A549 (cell line): ENCODE results near the gene ZNF385D. TPM values are rescaled to one million over a fixed set of nuclear protein-coding genes. Genes with fewer than 3 reads are reported as not detected.

ENCODE experiments used
- ATAC-seq, 2 experiments: fragments of 200-7000 bp in 1 of 2; fragments of >200 bp in 1 of 2; cut with Nextera tagmentation in 1 of 2; cut with Tn5 transposase in 1 of 2; 3 replicates each; pipeline versions ENCODE4 v1.8.0 to v1.9.1; 2018 to 2020; ENCODE audit warnings: mild to moderate bottlenecking in 1 of 2, moderate library complexity in 1 of 2
- CTCF ChIA-PET: fragments of 300-600 bp; sonication (Branson Sonifier 250); formaldehyde crosslinking; extraction: SDS; loops from one replicate; lab custom pipeline; 2021; ENCODE audit warnings: antibody characterized with exemption, inconsistent platforms; lab: Yijun Ruan, JAX
- POLR2A ChIA-PET: fragments of 350-600 bp; formaldehyde crosslinking; extraction: SDS; loops from one replicate; lab custom pipeline; 2021; ENCODE audit warnings: antibody characterized with exemption, inconsistent platforms; lab: Yijun Ruan, JAX
- DNase-seq, 2 experiments: peaks; one replicate each; pipeline versions ENCODE4 v3.0.0 to v3.0.0-alpha.2; 2011 to 2016; ENCODE audit warnings: low read depth in 1 of 2, low spot score in 1 of 2
- FAIRE-seq: peaks from 2 replicates; lab custom pipeline; 2011; peaks lifted over from hg19 to GRCh38; lab: Jason Lieb, UNC
- H3K27ac ChIP-seq, 2 experiments: fragments of >200 bp; sonication (Bioruptor Twin); formaldehyde crosslinking; 3 replicates each; pipeline ENCODE4 v1.5.1; 2016 to 2017
- H3K4me1 ChIP-seq: fragments of >200 bp; sonication (Bioruptor Twin); formaldehyde crosslinking; 3 replicates; pipeline ENCODE4 v1.6.1; 2016
- H3K4me2 ChIP-seq: fragments of >200 bp; sonication (Bioruptor Twin); formaldehyde crosslinking; 3 replicates; pipeline ENCODE4 v1.6.1; 2016
- H3K4me3 ChIP-seq: fragments of >200 bp; sonication (Bioruptor Twin); formaldehyde crosslinking; 3 replicates; pipeline ENCODE4 v1.5.1; 2016
- H3K9me3 ChIP-seq: fragments of >200 bp; sonication (Bioruptor Twin); formaldehyde crosslinking; 3 replicates; pipeline ENCODE4 v1.6.1; 2016
- BHLHE40 ChIP-seq: IDR thresholded peaks from 2 replicates; pipeline ENCODE4 v1.6.1; 2012; ENCODE audit warnings: low read depth, low read length, inconsistent platforms
- CBX8 ChIP-seq: fragments of 200-600 bp; sonication (generic); IDR thresholded peaks from 2 replicates; pipeline ENCODE4 v1.6.1; 2016
- CEBPB ChIP-seq, 2 experiments: fragments of >200 bp in 1 of 2; sonication (Bioruptor Twin) in 1 of 2; formaldehyde crosslinking in 1 of 2; IDR thresholded peaks; 2 replicates each; pipeline ENCODE4 v1.6.1; 2012 to 2016
- EHMT2 ChIP-seq: fragments of 200-600 bp; sonication (generic); IDR thresholded peaks from 2 replicates; pipeline ENCODE4 v1.6.1; 2016; ENCODE audit warnings: antibody characterized with exemption, low read depth, mild to moderate bottlenecking, moderate library complexity
- FOSB ChIP-seq: fragments of 250-450 bp; sonication (Bioruptor Pico); IDR thresholded peaks from 2 replicates; pipeline ENCODE4 v1.5.0; 2020; ENCODE audit warnings: mild to moderate bottlenecking, moderate library complexity
- FOXS1 ChIP-seq: fragments of 250-450 bp; sonication (Bioruptor Pico); IDR thresholded peaks from 2 replicates; pipeline ENCODE4 v1.5.0; 2020; ENCODE audit warnings: mild to moderate bottlenecking, moderate library complexity
- HDAC2 ChIP-seq: fragments of 200-600 bp; sonication (generic); IDR thresholded peaks from 2 replicates; pipeline ENCODE4 v1.6.1; 2016
- HOXB13 ChIP-seq: fragments of 250-450 bp; sonication (Bioruptor Pico); IDR thresholded peaks from 2 replicates; pipeline ENCODE4 v1.5.0; 2020; ENCODE audit warnings: low read depth, mild to moderate bottlenecking, moderate library complexity
- HOXB5 ChIP-seq: fragments of 250-450 bp; sonication (Bioruptor Pico); IDR thresholded peaks from 2 replicates; pipeline ENCODE4 v1.5.0; 2020; ENCODE audit warnings: mild to moderate bottlenecking, moderate library complexity
- JUN ChIP-seq, 2 experiments: fragments of >200 bp; sonication (Bioruptor Twin); formaldehyde crosslinking; IDR thresholded peaks; 2 replicates in 1 of 2; 3 replicates in 1 of 2; pipeline ENCODE4 v1.6.1; 2016 to 2017
- KDM5A ChIP-seq: fragments of 200-600 bp; sonication (generic); IDR thresholded peaks from 2 replicates; pipeline ENCODE4 v1.6.1; 2016; ENCODE audit warnings: antibody characterized with exemption, mild to moderate bottlenecking
- MAFK ChIP-seq: fragments of 450-650 bp; IDR thresholded peaks from 2 replicates; pipeline ENCODE4 v1.6.1; 2014; ENCODE audit not compliant: partially characterized antibody
- MYC ChIP-seq: IDR thresholded peaks from 2 replicates; pipeline ENCODE4 v1.6.1; 2012; ENCODE audit warnings: mild to moderate bottlenecking, inconsistent platforms, low read length, improper control_type of control experiment, borderline replicate concordance
- NPAS2 ChIP-seq: fragments of 250-450 bp; sonication (Bioruptor Pico); IDR thresholded peaks from 2 replicates; pipeline ENCODE4 v1.8.0; 2022; ENCODE audit warnings: mild to moderate bottlenecking, moderate library complexity, borderline replicate concordance
- PHF8 ChIP-seq: fragments of 200-600 bp; sonication (generic); IDR thresholded peaks from 2 replicates; pipeline ENCODE4 v1.6.1; 2016; ENCODE audit warnings: low read depth, mild to moderate bottlenecking, antibody characterized with exemption, moderate library complexity, borderline replicate concordance
- POLR2AphosphoS2 ChIP-seq: conservative IDR thresholded peaks from 2 replicates; pipeline ENCODE4 v1.6.1; 2012; ENCODE audit warnings: low read length, improper control_type of control experiment, inconsistent platforms
- RAD21 ChIP-seq, 2 experiments: fragments of >200 bp in 1 of 2; sonication (Bioruptor Twin) in 1 of 2; formaldehyde crosslinking in 1 of 2; IDR thresholded peaks in 1 of 2; conservative IDR thresholded peaks in 1 of 2; 2 replicates in 1 of 2; 3 replicates in 1 of 2; pipeline ENCODE4 v1.6.1; 2012 to 2018; ENCODE audit warnings: inconsistent platforms in 1 of 2
- RCOR1 ChIP-seq: fragments of 150-350 bp; IDR thresholded peaks from 2 replicates; pipeline ENCODE4 v1.6.1; 2014; ENCODE audit warnings: antibody characterized with exemption, low read length, low read depth
- RFX5 ChIP-seq: fragments of 450-650 bp; IDR thresholded peaks from 2 replicates; pipeline ENCODE4 v1.7.1; 2014; ENCODE audit warnings: antibody characterized with exemption, mild to moderate bottlenecking, moderate library complexity
- RNF2 ChIP-seq: fragments of 200-600 bp; sonication (generic); IDR thresholded peaks from 2 replicates; pipeline ENCODE4 v1.6.1; 2016; ENCODE audit warnings: low read depth, mild to moderate bottlenecking, antibody characterized with exemption, moderate library complexity, borderline replicate concordance
- SMC3 ChIP-seq: fragments of >200 bp; sonication (Bioruptor Twin); formaldehyde crosslinking; IDR thresholded peaks from 3 replicates; pipeline ENCODE4 v1.6.1; 2018; ENCODE audit warnings: inconsistent platforms
- TFCP2L1 ChIP-seq: fragments of 250-450 bp; sonication (Bioruptor Pico); IDR thresholded peaks from 2 replicates; pipeline ENCODE4 v1.5.0; 2021; ENCODE audit warnings: mild to moderate bottlenecking
- ZNF302 ChIP-seq: fragments of 250-450 bp; sonication (Bioruptor Pico); IDR thresholded peaks from 2 replicates; pipeline ENCODE4 v1.9.0; 2021; ENCODE audit warnings: inconsistent platforms, mild to moderate bottlenecking, moderate library complexity
- ZSCAN20 ChIP-seq: fragments of 250-450 bp; sonication (Bioruptor Pico); IDR thresholded peaks from 2 replicates; pipeline ENCODE4 v1.8.0; 2022; ENCODE audit warnings: mild to moderate bottlenecking, moderate library complexity
- WGBS: methylation state at CpG from one replicate; pipeline ENCODE4 v1.1.6; 2017; ENCODE audit errors: missing lambda C conversion rate; 5-methylcytosine and 5-hydroxymethylcytosine counted together
- polyA plus RNA-seq, 4 experiments: library from polyadenylated mRNA; depleted of rRNA in 3 of 4; stranded (reverse); fragments of >200 nt; fragmentation: RNase III in 1 of 4; extraction: RNeasy Plus Mini Kit Qiagen cat#74134 plus additional on column Dnase treatment in 1 of 4; gene quantifications; 2 replicates in 3 of 4; 3 replicates in 1 of 4; pipeline ENCODE4 v1.2.3, GENCODE V29; 2011 to 2017
- TF ChIP-seq, protein P1 (sequence below): IDR thresholded peaks from 2 replicates; pipeline ENCODE4 v1.6.1; 2012; ENCODE audit warnings: low read depth, borderline replicate concordance
- TF ChIP-seq, protein P2 (sequence below): fragments of >200 bp; sonication (Bioruptor Twin); formaldehyde crosslinking; IDR thresholded peaks from 2 replicates; pipeline ENCODE4 v1.6.1; 2016
- TF ChIP-seq, protein P3 (sequence below): fragments of 250-450 bp; sonication (Bioruptor Pico); IDR thresholded peaks from 2 replicates; pipeline ENCODE4 v1.5.0; 2021; ENCODE audit warnings: mild to moderate bottlenecking, moderate library complexity, borderline replicate concordance
- TF ChIP-seq, protein P4 (sequence below): fragments of 450-650 bp; IDR thresholded peaks from 2 replicates; pipeline ENCODE4 v1.6.1; 2014; ENCODE audit warnings: antibody characterized with exemption

The ZNF385D gene
- polyA plus RNA-seq, 2 of the 4 experiments (the other 2 are of a cell fraction), result not detected

DNA sequence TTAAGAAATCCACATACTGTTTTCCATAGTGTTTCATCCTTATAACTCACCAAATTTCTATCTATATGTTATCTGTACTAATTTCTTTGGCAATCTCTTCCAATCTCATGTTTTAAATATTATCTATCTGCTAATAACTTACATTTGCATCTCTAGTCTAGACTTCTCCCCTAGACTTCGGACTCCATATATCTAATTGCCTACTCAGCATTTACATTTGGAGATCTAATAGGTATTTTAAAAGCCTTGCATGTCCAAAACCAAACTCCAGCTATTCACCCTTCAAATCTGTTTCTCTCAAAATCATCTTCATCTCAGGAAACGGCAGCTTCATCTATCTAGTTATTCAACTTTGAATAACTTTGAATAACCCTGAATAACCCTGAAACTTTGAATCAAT lies 35.3 kb downstream of the ZNF385D start:
- H3K4me3 ChIP-seq, result no peak overlapping the region
- no peaks in the 10 kb centered on the region for H3K4me1 ChIP-seq
- ChIA-PET CTCF (no interaction called here), POLR2A (no interaction called here)
- 0% methylated on average over 2 of the region's 2 CpGs for WGBS
- FAIRE-seq, result no peak
- no peaks in the 10 kb centered on the region for H3K9me3 ChIP-seq
- no peak for DNase-seq
- no peak for ATAC-seq
- H3K4me2 ChIP-seq, result no peak overlapping the region
- TF ChIP-seq HOXB13 (no peak), MAFK (peak; percentile 80), TFCP2L1 (CRISPR knock-in tag) (no peak)
- no peak overlapping the region for H3K27ac ChIP-seq

GRCh38 chr3:21705769-21706168 lies 45.2 kb downstream of the ZNF385D start:
- ChIA-PET CTCF (no interaction called here), POLR2A (no interaction called here)
- Histone ChIP-seq H3K4me3 (no peak overlapping the region), H3K4me1 (no peaks in the 10 kb centered on the region), H3K9me3 (no peaks in the 10 kb centered on the region), H3K27ac (no peak overlapping the region), H3K4me2 (no peak overlapping the region)
- 0% methylated on average over 3 of the region's 3 CpGs for WGBS
- no peak for TF ChIP-seq POLR2AphosphoS2
- TF ChIP-seq, protein P1, sequence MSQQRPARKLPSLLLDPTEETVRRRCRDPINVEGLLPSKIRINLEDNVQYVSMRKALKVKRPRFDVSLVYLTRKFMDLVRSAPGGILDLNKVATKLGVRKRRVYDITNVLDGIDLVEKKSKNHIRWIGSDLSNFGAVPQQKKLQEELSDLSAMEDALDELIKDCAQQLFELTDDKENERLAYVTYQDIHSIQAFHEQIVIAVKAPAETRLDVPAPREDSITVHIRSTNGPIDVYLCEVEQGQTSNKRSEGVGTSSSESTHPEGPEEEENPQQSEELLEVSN, result no peak
- no peak for ATAC-seq
- FAIRE-seq, result no peak
- no peak for DNase-seq

- ATAC-seq, result no peak
- H3K9me3 ChIP-seq, result no peaks in the 10 kb centered on the region
- no peak for FAIRE-seq
- 0% methylated on average over 1 of the region's 1 CpG for WGBS
- H3K4me3 ChIP-seq, result no peak overlapping the region
- H3K4me1 ChIP-seq, result no peaks in the 10 kb centered on the region
- DNase-seq, result no peak
- ChIA-PET POLR2A (no interaction called here), CTCF (no interaction called here)
- no peak for TF ChIP-seq NPAS2
- no peak for TF ChIP-seq CEBPB (IDR thresholded peaks at IDR 0.05)
- TF ChIP-seq, protein P2, sequence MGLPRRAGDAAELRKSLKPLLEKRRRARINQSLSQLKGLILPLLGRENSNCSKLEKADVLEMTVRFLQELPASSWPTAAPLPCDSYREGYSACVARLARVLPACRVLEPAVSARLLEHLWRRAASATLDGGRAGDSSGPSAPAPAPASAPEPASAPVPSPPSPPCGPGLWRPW, result no peak
- no peak for TF ChIP-seq FOXS1
- TF ChIP-seq ZSCAN20 (CRISPR knock-in tag), result no peak
- TF ChIP-seq CBX8, result no peak
- no peak for TF ChIP-seq PHF8
- no peak for TF ChIP-seq MYC
- TF ChIP-seq SMC3, result no peak
- TF ChIP-seq RCOR1, result no peak
- TF ChIP-seq ZNF302 (CRISPR knock-in tag), result no peak
- TF ChIP-seq, all 56 proteins: peak for 0
- Histone ChIP-seq H3K27ac (no peak overlapping the region), H3K4me2 (no peak overlapping the region)
Observed at GRCh38 chr3:21704796-21705195, 46.2 kb downstream of the ZNF385D start.

DNA sequence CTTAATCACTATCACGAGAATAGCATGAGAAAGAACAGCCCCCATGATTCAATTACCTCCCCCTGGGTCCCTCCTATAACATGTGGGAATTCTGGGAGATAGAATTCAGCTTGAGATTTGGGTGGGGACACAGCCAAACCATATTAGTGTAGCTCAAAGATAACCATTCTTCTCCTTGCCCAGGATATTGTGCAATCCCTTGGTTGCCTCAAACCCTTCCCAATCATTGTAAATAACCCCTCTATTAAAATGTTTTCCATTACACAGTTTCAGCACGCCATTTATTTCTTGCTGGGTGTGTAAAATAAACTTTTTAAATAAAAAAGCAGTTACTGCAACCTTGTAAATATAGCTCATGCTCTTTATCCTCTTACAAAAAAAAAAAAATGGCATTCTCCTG lies 47.7 kb downstream of the ZNF385D start:
- CTCF ChIA-PET, result no interaction called here

More for the DNA sequence above, 47.7 kb downstream of the ZNF385D start:
- DNase-seq, result no peak
- no peak for FAIRE-seq
- Histone ChIP-seq H3K4me1 (no peaks in the 10 kb centered on the region), H3K9me3 (no peaks in the 10 kb centered on the region), H3K27ac (no peak overlapping the region), H3K4me2 (no peak overlapping the region), H3K4me3 (no peak overlapping the region)
- POLR2A ChIA-PET, result no interaction called here
- WGBS, result 3% methylated on average over 2 of the region's 2 CpGs
- TF ChIP-seq, protein P3, sequence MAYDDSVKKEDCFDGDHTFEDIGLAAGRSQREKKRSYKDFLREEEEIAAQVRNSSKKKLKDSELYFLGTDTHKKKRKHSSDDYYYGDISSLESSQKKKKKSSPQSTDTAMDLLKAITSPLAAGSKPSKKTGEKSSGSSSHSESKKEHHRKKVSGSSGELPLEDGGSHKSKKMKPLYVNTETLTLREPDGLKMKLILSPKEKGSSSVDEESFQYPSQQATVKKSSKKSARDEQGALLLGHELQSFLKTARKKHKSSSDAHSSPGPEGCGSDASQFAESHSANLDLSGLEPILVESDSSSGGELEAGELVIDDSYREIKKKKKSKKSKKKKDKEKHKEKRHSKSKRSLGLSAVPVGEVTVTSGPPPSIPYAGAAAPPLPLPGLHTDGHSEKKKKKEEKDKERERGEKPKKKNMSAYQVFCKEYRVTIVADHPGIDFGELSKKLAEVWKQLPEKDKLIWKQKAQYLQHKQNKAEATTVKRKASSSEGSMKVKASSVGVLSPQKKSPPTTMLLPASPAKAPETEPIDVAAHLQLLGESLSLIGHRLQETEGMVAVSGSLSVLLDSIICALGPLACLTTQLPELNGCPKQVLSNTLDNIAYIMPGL (CRISPR knock-in tag), result no peak
- no peak for TF ChIP-seq CBX8
- TF ChIP-seq HDAC2, result no peak
- TF ChIP-seq JUN (IDR thresholded peaks at IDR 0.05), result no peak
- TF ChIP-seq, protein P4, sequence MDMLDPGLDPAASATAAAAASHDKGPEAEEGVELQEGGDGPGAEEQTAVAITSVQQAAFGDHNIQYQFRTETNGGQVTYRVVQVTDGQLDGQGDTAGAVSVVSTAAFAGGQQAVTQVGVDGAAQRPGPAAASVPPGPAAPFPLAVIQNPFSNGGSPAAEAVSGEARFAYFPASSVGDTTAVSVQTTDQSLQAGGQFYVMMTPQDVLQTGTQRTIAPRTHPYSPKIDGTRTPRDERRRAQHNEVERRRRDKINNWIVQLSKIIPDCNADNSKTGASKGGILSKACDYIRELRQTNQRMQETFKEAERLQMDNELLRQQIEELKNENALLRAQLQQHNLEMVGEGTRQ, result no peak
- TF ChIP-seq RFX5, result no peak
- no peak for TF ChIP-seq HOXB5 (CRISPR knock-in tag)
- TF ChIP-seq RNF2, result no peak
- TF ChIP-seq FOSB (CRISPR knock-in tag), result no peak
- no peak for TF ChIP-seq KDM5A
- TF ChIP-seq EHMT2, result no peak
- no peak for TF ChIP-seq RCOR1
- TF ChIP-seq RAD21 (conservative IDR thresholded peaks at IDR 0.05 in 1 of 2, IDR thresholded peaks at IDR 0.05 in 1 of 2), result no peak
- TF ChIP-seq BHLHE40, result no peak
- no peak for ATAC-seq
